MM.1S (cell line): ENCODE data around the gene TRAF3IP1.

Source experiments
- CTCF ChIP-seq: fragments of 300-600 bp; sonication (generic); IDR thresholded peaks from 2 replicates; pipeline ENCODE4 v1.5.1; 2016; ENCODE audit warnings: antibody characterized with exemption, low read length, mixed read lengths
- EZH2 ChIP-seq: fragments of 300-600 bp; sonication (generic); optimal IDR thresholded peaks from 2 replicates; pipeline ENCODE3; 2017; ENCODE audit warnings: low read depth, mild to moderate bottlenecking, antibody characterized with exemption, low read length, mixed read lengths
- EZH2phosphoT487 ChIP-seq: fragments of 300-600 bp; sonication (generic); IDR thresholded peaks from 2 replicates; pipeline ENCODE4 v1.6.1; 2018; ENCODE audit warnings: antibody characterized with exemption, low read length

- TF ChIP-seq CTCF = peak; percentile 33
- no peak for TF ChIP-seq EZH2
- no peak for TF ChIP-seq EZH2phosphoT487
Observed at GRCh38 chr2:238415036-238415764, 94.9 kb downstream of the TRAF3IP1 start.
